Measurements from ENCODE around the gene HNRNPU.

Gene HNRNPU

DNA sequence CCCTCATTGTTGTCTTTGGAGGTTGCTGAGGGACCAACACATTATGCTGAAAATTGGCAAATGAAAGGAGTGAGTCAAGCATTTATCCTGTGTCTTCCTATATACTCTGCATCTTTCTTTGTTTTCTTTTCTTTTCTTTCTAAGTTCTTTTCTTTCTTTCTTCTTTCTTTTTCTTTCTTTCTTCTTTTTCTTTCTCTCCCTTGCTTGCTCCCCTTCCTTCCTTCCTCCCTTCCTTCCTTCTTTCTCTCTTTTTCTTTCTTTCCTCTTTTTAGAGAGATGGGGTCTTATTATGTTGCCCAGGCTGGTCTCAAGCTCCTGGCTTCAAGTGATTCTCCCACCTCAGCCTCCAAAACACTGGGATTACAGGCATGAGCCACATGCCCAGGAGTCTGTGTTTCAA is 57.2 kb downstream of the HNRNPU start:
- H2AFZ ChIP-seq (ENCODE audit: low read depth, low read length), result no peak overlapping the region
- no peak for DNase-seq
- H3K79me1 ChIP-seq (replicated peaks; ENCODE audit: low read length, poor library complexity, severe bottlenecking), result no peaks in the 10 kb centered on the region
- H3K27ac ChIP-seq (ENCODE audit: low read length, poor library complexity, severe bottlenecking), result no peak overlapping the region
- no peak overlapping the region for H3K9ac ChIP-seq (ENCODE audit: low read length)
- no peak overlapping the region for H3K4me3 ChIP-seq (ENCODE audit: insufficient read depth in 1 of 2, low read depth in 1 of 2, low read length in 2 of 2)
- H2BK15ac ChIP-seq (ENCODE audit: low read depth, poor library complexity, severe bottlenecking), result no peak overlapping the region
- H3K4me1 ChIP-seq (ENCODE audit: control insufficient read depth, insufficient read depth, low read depth, low read length), result no peaks in the 10 kb centered on the region
- no peak overlapping the region for H2AK5ac ChIP-seq (ENCODE audit: low read length, severe bottlenecking)
- H3K27me3 ChIP-seq (ENCODE audit: control insufficient read depth in 1 of 2, insufficient read depth in 1 of 2, low read length in 2 of 2), result peaks cover 0 to 3% of the 10 kb centered on the region in 2 experiments
- H2BK120ac ChIP-seq (ENCODE audit: low read depth, low read length), result no peak overlapping the region
- H3K14ac ChIP-seq (ENCODE audit: low read length in 2 of 2), result no peak overlapping the region
- no peak overlapping the region for H3K18ac ChIP-seq (ENCODE audit: low read depth in 1 of 2, low read length in 2 of 2)
- no peaks in the 10 kb centered on the region for H3K36me3 ChIP-seq (ENCODE audit: control insufficient read depth in 1 of 2, insufficient read depth in 2 of 2, low read depth in 1 of 2, low read length in 2 of 2)
- H4K91ac ChIP-seq (ENCODE audit: low read length), result no peak overlapping the region
- H4K8ac ChIP-seq (ENCODE audit: low read length), result no peak overlapping the region
- no peak overlapping the region for H2BK5ac ChIP-seq (ENCODE audit: low read depth, low read length, poor library complexity, severe bottlenecking)
- H3K4me2 ChIP-seq (ENCODE audit: low read length, poor library complexity, severe bottlenecking), result no peak overlapping the region
- H3K4ac ChIP-seq (ENCODE audit: low read depth in 1 of 2, low read length in 2 of 2), result no peak overlapping the region
- no peaks in the 10 kb centered on the region for H3K9me3 ChIP-seq (ENCODE audit: control insufficient read depth, low read length)
- H3K23ac ChIP-seq (ENCODE audit: low read length in 2 of 2), result no peak overlapping the region
- H2BK12ac ChIP-seq (ENCODE audit: low read length in 2 of 2), result no peak overlapping the region

- Histone ChIP-seq H3K18ac (ENCODE audit: low read depth in 1 of 2, low read length in 2 of 2) (no peak overlapping the region), H3K23ac (ENCODE audit: low read length in 2 of 2) (no peak overlapping the region), H4K91ac (ENCODE audit: low read length) (no peak overlapping the region), H3K4ac (ENCODE audit: low read depth in 1 of 2, low read length in 2 of 2) (no peak overlapping the region), H3K79me1 (replicated peaks; ENCODE audit: low read length, poor library complexity, severe bottlenecking) (no peaks in the 10 kb centered on the region), H2AK5ac (ENCODE audit: low read length, severe bottlenecking) (no peak overlapping the region), H3K4me3 (ENCODE audit: insufficient read depth in 1 of 2, low read depth in 1 of 2, low read length in 2 of 2) (no peak overlapping the region), H2BK12ac (ENCODE audit: low read length in 2 of 2) (no peak overlapping the region), H3K9me3 (ENCODE audit: control insufficient read depth, low read length) (no peaks in the 10 kb centered on the region), H2AFZ (ENCODE audit: low read depth, low read length) (no peak overlapping the region), H2BK120ac (ENCODE audit: low read depth, low read length) (no peak overlapping the region), H3K36me3 (ENCODE audit: control insufficient read depth in 1 of 2, insufficient read depth in 2 of 2, low read depth in 1 of 2, low read length in 2 of 2) (no peaks in the 10 kb centered on the region), H2BK15ac (ENCODE audit: low read depth, poor library complexity, severe bottlenecking) (no peak overlapping the region), H3K4me1 (ENCODE audit: control insufficient read depth, insufficient read depth, low read depth, low read length) (no peaks in the 10 kb centered on the region), H3K27me3 (ENCODE audit: control insufficient read depth in 1 of 2, insufficient read depth in 1 of 2, low read length in 2 of 2) (peaks cover 0 to 3% of the 10 kb centered on the region in 2 experiments), H3K9ac (ENCODE audit: low read length) (no peak overlapping the region), H3K4me2 (ENCODE audit: low read length, poor library complexity, severe bottlenecking) (no peak overlapping the region), H3K27ac (ENCODE audit: low read length, poor library complexity, severe bottlenecking) (no peak overlapping the region), H4K8ac (ENCODE audit: low read length) (no peak overlapping the region), H3K14ac (ENCODE audit: low read length in 2 of 2) (no peak overlapping the region), H2BK5ac (ENCODE audit: low read depth, low read length, poor library complexity, severe bottlenecking) (no peak overlapping the region)
- WGBS, result 97% methylated on average over 8 of the region's 8 CpGs
- no peak for DNase-seq
Observed at GRCh38 chr1:244804841-244805240, 59.5 kb downstream of the HNRNPU start.

DNA sequence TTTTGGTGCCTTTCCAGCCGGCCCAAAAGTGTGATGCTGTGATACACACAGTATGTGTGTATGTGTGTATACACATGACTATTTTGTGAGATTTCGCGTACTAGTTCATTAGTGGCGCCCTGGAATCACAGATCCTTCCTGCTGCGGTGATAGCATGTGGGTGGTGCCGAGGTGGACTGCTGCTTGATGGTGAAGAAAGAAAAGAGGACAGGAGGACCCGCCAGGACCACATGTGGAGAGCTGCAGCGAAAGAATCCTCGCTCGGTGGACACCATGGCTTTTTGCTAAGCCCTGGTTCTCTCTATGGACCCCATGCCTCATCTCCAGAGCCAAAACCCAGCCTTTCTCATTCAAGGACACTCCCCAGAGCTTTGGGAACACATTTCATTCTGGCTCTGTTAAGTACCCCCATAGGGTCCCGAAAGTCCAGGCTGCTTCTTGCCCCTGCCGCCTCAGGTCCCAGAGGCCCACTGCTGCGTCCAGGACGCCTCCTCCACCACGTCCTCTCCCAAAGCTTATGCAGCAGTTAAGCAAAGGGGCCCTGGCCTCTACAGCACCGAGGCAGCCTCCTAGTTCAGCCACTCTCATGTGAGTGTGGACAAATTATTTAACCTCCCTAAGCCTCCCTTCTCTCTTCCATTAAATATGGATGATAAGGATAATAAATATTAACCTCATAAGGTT is 61.6 kb downstream of the HNRNPU start:
- no peak for DNase-seq
- Histone ChIP-seq H3K23ac (ENCODE audit: low read length in 2 of 2) (no peak overlapping the region), H3K36me3 (ENCODE audit: control insufficient read depth in 1 of 2, insufficient read depth in 2 of 2, low read depth in 1 of 2, low read length in 2 of 2) (no peaks in the 10 kb centered on the region), H4K8ac (ENCODE audit: low read length) (no peak overlapping the region), H3K4me3 (ENCODE audit: insufficient read depth in 1 of 2, low read depth in 1 of 2, low read length in 2 of 2) (peak overlapping the region in 1 of 2 experiments; percentile 14), H4K91ac (ENCODE audit: low read length) (no peak overlapping the region), H3K9me3 (ENCODE audit: control insufficient read depth, low read length) (no peaks in the 10 kb centered on the region), H2BK12ac (ENCODE audit: low read length in 2 of 2) (no peak overlapping the region), H3K4ac (ENCODE audit: low read depth in 1 of 2, low read length in 2 of 2) (no peak overlapping the region), H2BK5ac (ENCODE audit: low read depth, low read length, poor library complexity, severe bottlenecking) (no peak overlapping the region), H2AK5ac (ENCODE audit: low read length, severe bottlenecking) (no peak overlapping the region), H2AFZ (ENCODE audit: low read depth, low read length) (no peak overlapping the region), H2BK15ac (ENCODE audit: low read depth, poor library complexity, severe bottlenecking) (no peak overlapping the region), H3K27ac (ENCODE audit: low read length, poor library complexity, severe bottlenecking) (no peak overlapping the region), H3K79me1 (replicated peaks; ENCODE audit: low read length, poor library complexity, severe bottlenecking) (no peaks in the 10 kb centered on the region), H3K18ac (ENCODE audit: low read depth in 1 of 2, low read length in 2 of 2) (no peak overlapping the region), H3K27me3 (ENCODE audit: control insufficient read depth in 1 of 2, insufficient read depth in 1 of 2, low read length in 2 of 2) (peaks cover 0 to under 1% of the 10 kb centered on the region in 2 experiments), H3K4me1 (ENCODE audit: control insufficient read depth, insufficient read depth, low read depth, low read length) (no peaks in the 10 kb centered on the region), H3K9ac (ENCODE audit: low read length) (no peak overlapping the region), H3K14ac (ENCODE audit: low read length in 2 of 2) (no peak overlapping the region), H2BK120ac (ENCODE audit: low read depth, low read length) (no peak overlapping the region), H3K4me2 (ENCODE audit: low read length, poor library complexity, severe bottlenecking) (no peak overlapping the region)
- 93% methylated on average over 15 of the region's 16 CpGs for WGBS

DNA sequence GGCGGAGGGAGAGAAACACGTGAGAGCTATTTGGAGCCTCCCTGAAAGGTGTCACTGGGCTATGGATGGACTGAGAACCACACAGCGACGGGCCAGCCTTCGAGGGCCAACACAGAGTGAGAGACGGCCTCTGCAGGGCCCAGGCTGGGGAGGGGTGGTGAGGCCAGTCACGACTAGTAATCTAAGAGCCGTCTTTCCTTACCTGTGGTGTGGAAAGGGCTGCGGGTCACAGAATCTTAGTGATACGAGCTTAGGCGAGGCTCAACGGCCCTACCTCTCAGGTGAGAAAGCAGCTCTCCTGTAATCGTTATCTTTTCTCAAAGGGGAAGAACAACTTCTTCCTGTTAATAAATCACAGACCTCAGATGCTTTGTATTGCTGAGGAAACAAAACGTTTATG is 62.3 kb downstream of the HNRNPU start:
- no peak overlapping the region for H2AFZ ChIP-seq (ENCODE audit: low read depth, low read length)
- no peak overlapping the region for H3K4ac ChIP-seq (ENCODE audit: low read depth in 1 of 2, low read length in 2 of 2)
- no peak overlapping the region for H2BK15ac ChIP-seq (ENCODE audit: low read depth, poor library complexity, severe bottlenecking)
- no peak overlapping the region for H3K18ac ChIP-seq (ENCODE audit: low read depth in 1 of 2, low read length in 2 of 2)
- H2BK5ac ChIP-seq (ENCODE audit: low read depth, low read length, poor library complexity, severe bottlenecking), result no peak overlapping the region
- H3K36me3 ChIP-seq (ENCODE audit: control insufficient read depth in 1 of 2, insufficient read depth in 2 of 2, low read depth in 1 of 2, low read length in 2 of 2), result no peaks in the 10 kb centered on the region
- H2BK12ac ChIP-seq (ENCODE audit: low read length in 2 of 2), result no peak overlapping the region
- H3K4me3 ChIP-seq (ENCODE audit: insufficient read depth in 1 of 2, low read depth in 1 of 2, low read length in 2 of 2), result no peak overlapping the region
- 70% methylated on average over 12 of the region's 14 CpGs for WGBS
- no peak overlapping the region for H2BK120ac ChIP-seq (ENCODE audit: low read depth, low read length)
- H3K27ac ChIP-seq (ENCODE audit: low read length, poor library complexity, severe bottlenecking), result no peak overlapping the region
- no peak overlapping the region for H3K23ac ChIP-seq (ENCODE audit: low read length in 2 of 2)
- no peak overlapping the region for H4K8ac ChIP-seq (ENCODE audit: low read length)
- no peaks in the 10 kb centered on the region for H3K27me3 ChIP-seq (ENCODE audit: control insufficient read depth in 1 of 2, insufficient read depth in 1 of 2, low read length in 2 of 2)
- no peak overlapping the region for H3K14ac ChIP-seq (ENCODE audit: low read length in 2 of 2)
- no peak overlapping the region for H4K91ac ChIP-seq (ENCODE audit: low read length)
- no peak overlapping the region for H3K4me2 ChIP-seq (ENCODE audit: low read length, poor library complexity, severe bottlenecking)
- no peaks in the 10 kb centered on the region for H3K4me1 ChIP-seq (ENCODE audit: control insufficient read depth, insufficient read depth, low read depth, low read length)
- no peak for DNase-seq
- H2AK5ac ChIP-seq (ENCODE audit: low read length, severe bottlenecking), result no peak overlapping the region
- no peaks in the 10 kb centered on the region for H3K9me3 ChIP-seq (ENCODE audit: control insufficient read depth, low read length)
- no peak overlapping the region for H3K9ac ChIP-seq (ENCODE audit: low read length)
- H3K79me1 ChIP-seq (replicated peaks; ENCODE audit: low read length, poor library complexity, severe bottlenecking), result no peaks in the 10 kb centered on the region

Data from mesenchymal stem cell (in vitro differentiated cells and primary cell).